Measurements from ENCODE around the gene KIF26B. TPM values are rescaled to one million over a fixed set of nuclear protein-coding genes. Genes with fewer than 3 reads are reported as not detected.

The KIF26B gene
- total RNA-seq, 1 donor from 2014 or later: 2.1 TPM

DNA sequence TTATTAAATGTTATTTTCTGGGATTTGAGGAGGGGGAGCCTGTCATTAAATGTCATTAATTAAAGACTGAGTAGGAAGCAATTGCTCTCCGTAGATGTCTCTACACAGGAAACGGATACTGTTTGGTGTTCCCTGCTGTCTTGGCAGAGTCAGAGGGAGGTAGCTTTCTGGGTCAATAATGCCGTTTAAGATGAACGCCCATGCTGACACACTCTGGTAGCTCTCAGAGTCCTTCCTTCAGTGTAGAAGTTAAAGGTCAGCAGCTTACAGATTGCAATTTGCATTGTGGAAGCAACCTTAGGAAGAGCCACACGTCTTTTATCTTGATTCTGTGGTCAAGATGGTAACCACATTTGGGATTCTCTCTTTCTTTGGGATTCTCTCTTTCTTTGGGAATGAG, 257.5 kb downstream of the KIF26B start:
- Histone ChIP-seq H3K4me3 (ENCODE audit: low read depth, low read length) (no peak overlapping the region), H3K36me3 (ENCODE audit: control insufficient read depth, insufficient read depth, low read length) (no peaks in the 10 kb centered on the region), H3K27me3 (ENCODE audit: control insufficient read depth, insufficient read depth, low read length) (no peaks in the 10 kb centered on the region)
- DNase-seq (ENCODE audit: low read depth) (no peak), FAIRE-seq (no peak)
- TF ChIP-seq, protein P1, sequence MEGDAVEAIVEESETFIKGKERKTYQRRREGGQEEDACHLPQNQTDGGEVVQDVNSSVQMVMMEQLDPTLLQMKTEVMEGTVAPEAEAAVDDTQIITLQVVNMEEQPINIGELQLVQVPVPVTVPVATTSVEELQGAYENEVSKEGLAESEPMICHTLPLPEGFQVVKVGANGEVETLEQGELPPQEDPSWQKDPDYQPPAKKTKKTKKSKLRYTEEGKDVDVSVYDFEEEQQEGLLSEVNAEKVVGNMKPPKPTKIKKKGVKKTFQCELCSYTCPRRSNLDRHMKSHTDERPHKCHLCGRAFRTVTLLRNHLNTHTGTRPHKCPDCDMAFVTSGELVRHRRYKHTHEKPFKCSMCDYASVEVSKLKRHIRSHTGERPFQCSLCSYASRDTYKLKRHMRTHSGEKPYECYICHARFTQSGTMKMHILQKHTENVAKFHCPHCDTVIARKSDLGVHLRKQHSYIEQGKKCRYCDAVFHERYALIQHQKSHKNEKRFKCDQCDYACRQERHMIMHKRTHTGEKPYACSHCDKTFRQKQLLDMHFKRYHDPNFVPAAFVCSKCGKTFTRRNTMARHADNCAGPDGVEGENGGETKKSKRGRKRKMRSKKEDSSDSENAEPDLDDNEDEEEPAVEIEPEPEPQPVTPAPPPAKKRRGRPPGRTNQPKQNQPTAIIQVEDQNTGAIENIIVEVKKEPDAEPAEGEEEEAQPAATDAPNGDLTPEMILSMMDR (IDR thresholded peaks at IDR 0.05; ENCODE audit: insufficient read depth, low read length, severe bottlenecking): no peak

- Histone ChIP-seq H3K27me3 (ENCODE audit: control insufficient read depth, insufficient read depth, low read length) (no peaks in the 10 kb centered on the region), H3K4me3 (ENCODE audit: low read depth, low read length) (no peak overlapping the region), H3K36me3 (ENCODE audit: control insufficient read depth, insufficient read depth, low read length) (no peaks in the 10 kb centered on the region)
- TF ChIP-seq, protein P1 (IDR thresholded peaks at IDR 0.05; ENCODE audit: insufficient read depth, low read length, severe bottlenecking): no peak
- FAIRE-seq: no peak
- DNase-seq (ENCODE audit: low read depth): no peak
Observed at GRCh38 chr1:245416781-245417180, 262.0 kb downstream of the KIF26B start.

- TF ChIP-seq, protein P1 (IDR thresholded peaks at IDR 0.05; ENCODE audit: insufficient read depth, low read length, severe bottlenecking): no peak
- DNase-seq (ENCODE audit: low read depth) (no peak), FAIRE-seq (no peak)
- H3K36me3 ChIP-seq (ENCODE audit: control insufficient read depth, insufficient read depth, low read length): no peaks in the 10 kb centered on the region
- no peak overlapping the region for H3K4me3 ChIP-seq (ENCODE audit: low read depth, low read length)
- no peaks in the 10 kb centered on the region for H3K27me3 ChIP-seq (ENCODE audit: control insufficient read depth, insufficient read depth, low read length)
Observed at GRCh38 chr1:245418077-245418476, 263.3 kb downstream of the KIF26B start.

GRCh38 chr1:245419461-245419978, 264.7 kb downstream of the KIF26B start:
- FAIRE-seq: no peak
- H3K27me3 ChIP-seq (ENCODE audit: control insufficient read depth, insufficient read depth, low read length): no peaks in the 10 kb centered on the region
- TF ChIP-seq, protein P1 (IDR thresholded peaks at IDR 0.05; ENCODE audit: insufficient read depth, low read length, severe bottlenecking): no peak
- no peaks in the 10 kb centered on the region for H3K36me3 ChIP-seq (ENCODE audit: control insufficient read depth, insufficient read depth, low read length)
- H3K4me3 ChIP-seq (ENCODE audit: low read depth, low read length): no peak overlapping the region
- no peak for DNase-seq (ENCODE audit: low read depth)

DNA sequence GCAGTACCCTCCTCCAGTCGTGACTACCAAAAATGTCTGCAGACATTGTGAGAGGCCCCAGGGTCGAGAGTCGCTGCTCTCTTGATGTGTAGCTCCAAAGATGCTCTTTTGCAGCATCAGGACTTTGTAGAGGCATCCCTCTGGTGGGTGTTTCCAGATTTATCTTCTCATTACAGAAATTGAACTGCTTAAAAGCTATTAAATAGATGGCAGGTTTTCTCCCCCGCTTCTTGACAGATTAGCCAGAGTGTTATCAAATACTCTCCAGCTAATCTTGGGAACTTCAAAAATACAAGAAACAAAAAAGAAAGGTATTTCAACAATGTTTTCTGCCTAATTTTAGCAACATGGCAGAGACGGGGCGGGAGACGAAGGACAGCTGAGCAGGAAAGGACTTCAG, 265.2 kb downstream of the KIF26B start:
- no peaks in the 10 kb centered on the region for H3K27me3 ChIP-seq (ENCODE audit: control insufficient read depth, insufficient read depth, low read length)
- no peaks in the 10 kb centered on the region for H3K36me3 ChIP-seq (ENCODE audit: control insufficient read depth, insufficient read depth, low read length)
- TF ChIP-seq, protein P1 (IDR thresholded peaks at IDR 0.05; ENCODE audit: insufficient read depth, low read length, severe bottlenecking): no peak
- FAIRE-seq (no peak), DNase-seq (ENCODE audit: low read depth) (no peak)
- H3K4me3 ChIP-seq (ENCODE audit: low read depth, low read length): no peak overlapping the region

GRCh38 chr1:245420926-245421325, 266.1 kb downstream of the KIF26B start:
- H3K27me3 ChIP-seq (ENCODE audit: control insufficient read depth, insufficient read depth, low read length): no peaks in the 10 kb centered on the region
- FAIRE-seq (peak; percentile 58), DNase-seq (ENCODE audit: low read depth) (no peak)
- H3K36me3 ChIP-seq (ENCODE audit: control insufficient read depth, insufficient read depth, low read length): no peaks in the 10 kb centered on the region
- H3K4me3 ChIP-seq (ENCODE audit: low read depth, low read length): no peak overlapping the region
- TF ChIP-seq, protein P1 (IDR thresholded peaks at IDR 0.05; ENCODE audit: insufficient read depth, low read length, severe bottlenecking): no peak

Measured in bronchial epithelial cell (primary cell).